H1 (cell line): Measurements from ENCODE around the gene RFPL1. TPM values are rescaled to one million over a fixed set of nuclear protein-coding genes. Genes with fewer than 3 reads are reported as not detected.
A peak's percentile ranks its signal among the peaks of the same experiment; 100 is the strongest.
"Not testable (repeated sequence)": the region's sequence is repeated elsewhere in the genome, so short reads cannot be mapped to it uniquely, and the experiment has no call there.

Experiments used
- CTCF ChIA-PET: fragments of 300-600 bp; sonication (Branson Sonifier 250); formaldehyde crosslinking; loops from one replicate; lab custom pipeline; 2021; ENCODE audit not compliant: partially characterized antibody; lab: Charles Lee
- POLR2A ChIA-PET: fragments of 300-600 bp; sonication (Branson Sonifier 250); formaldehyde crosslinking; loops from one replicate; lab custom pipeline; 2021; ENCODE audit warnings: inconsistent platforms; ENCODE audit not compliant: partially characterized antibody; lab: Charles Lee
- DNase-seq, 2 experiments: peaks; one replicate each; pipeline versions ENCODE4 v3.0.0 to v3.0.0-alpha.2; 2010 to 2022; ENCODE audit warnings: low spot score in 2 of 2, low read depth in 1 of 2, mixed read lengths in 1 of 2
- FAIRE-seq: peaks from 2 replicates; lab custom pipeline; 2011; peaks lifted over from hg19 to GRCh38; lab: Jason Lieb, UNC
- H2AFZ ChIP-seq: 2 replicates; pipeline ENCODE4 v1.8.1; 2012; ENCODE audit warnings: low read length, inconsistent platforms
- H2AK5ac ChIP-seq: 2 replicates; pipeline ENCODE4 v1.6.1; 2013; ENCODE audit warnings: low read depth, low read length
- H2BK120ac ChIP-seq: replicated peaks from 2 replicates; pipeline ENCODE3; 2013; ENCODE audit warnings: low read depth, low read length, inconsistent platforms
- H2BK12ac ChIP-seq: 2 replicates; pipeline ENCODE4 v1.6.1; 2013; ENCODE audit warnings: low read depth, low read length
- H2BK15ac ChIP-seq: 2 replicates; pipeline ENCODE4 v1.6.1; 2013; ENCODE audit warnings: low read length
- H2BK20ac ChIP-seq: 2 replicates; pipeline ENCODE4 v1.6.1; 2013; ENCODE audit warnings: low read length
- H2BK5ac ChIP-seq: 2 replicates; pipeline ENCODE4 v1.6.1; 2013; ENCODE audit warnings: low read depth, low read length
- H3K14ac ChIP-seq: 2 replicates; pipeline ENCODE4 v1.6.1; 2013; ENCODE audit warnings: inconsistent platforms; ENCODE audit not compliant: insufficient read length
- H3K18ac ChIP-seq: 2 replicates; pipeline ENCODE4 v1.6.1; 2013; ENCODE audit warnings: low read length; ENCODE audit errors: extremely low read depth
- H3K23ac ChIP-seq: 2 replicates; pipeline ENCODE4 v1.6.1; 2013; ENCODE audit warnings: inconsistent platforms; ENCODE audit not compliant: insufficient read length
- H3K23me2 ChIP-seq: 2 replicates; pipeline ENCODE4 v1.6.1; 2013; ENCODE audit warnings: low read depth, low read length
- H3K27ac ChIP-seq: 2 replicates; pipeline ENCODE4 v1.6.1; 2011; ENCODE audit warnings: low read depth, low read length, inconsistent platforms
- H3K27me3 ChIP-seq, 4 experiments: replicated peaks in 1 of 4; 1 replicate in 1 of 4; 2 replicates in 3 of 4; pipeline versions ENCODE4 v1.6.1 to v1.8.1; 2011 to 2013; ENCODE audit warnings: low read length in 3 of 4, mild to moderate bottlenecking in 3 of 4, inconsistent platforms in 2 of 4, mixed read lengths in 2 of 4, moderate library complexity in 1 of 4; ENCODE audit not compliant: control insufficient read depth in 3 of 4, insufficient read depth in 3 of 4; ENCODE audit errors: extremely low read depth in 1 of 4
- H3K36me3 ChIP-seq, 4 experiments: 2 replicates each; pipeline versions ENCODE4 v1.6.1 to v1.8.1; 2011 to 2013; ENCODE audit warnings: mild to moderate bottlenecking in 4 of 4, low read length in 3 of 4, moderate library complexity in 2 of 4, control low read depth in 1 of 4, inconsistent platforms in 1 of 4; ENCODE audit not compliant: insufficient read depth in 4 of 4, control insufficient read depth in 2 of 4
- H3K4ac ChIP-seq: replicated peaks from 2 replicates; pipeline ENCODE3; 2013; ENCODE audit warnings: low read length, low read depth, mixed read lengths, inconsistent platforms; ENCODE audit not compliant: insufficient read length
- H3K4me1 ChIP-seq, 4 experiments: replicated peaks in 1 of 4; 1 replicate in 1 of 4; 2 replicates in 3 of 4; pipeline versions ENCODE4 v1.6.1 to v1.8.1; 2011 to 2013; ENCODE audit warnings: low read length in 3 of 4, inconsistent platforms in 2 of 4, mixed read lengths in 1 of 4; ENCODE audit not compliant: insufficient read depth in 4 of 4, control insufficient read depth in 3 of 4
- H3K4me2 ChIP-seq, 2 experiments: 2 replicates each; pipeline versions ENCODE4 v1.6.1 to v1.8.1; 2011 to 2013; ENCODE audit warnings: low read depth in 2 of 2, low read length in 2 of 2, control low read depth in 1 of 2, inconsistent platforms in 1 of 2, mild to moderate bottlenecking in 1 of 2; ENCODE audit not compliant: insufficient read depth in 1 of 2
- H3K4me3 ChIP-seq, 4 experiments: fragments of 200-600, 300-600 bp in 1 of 4; sonication (generic), shearing (Covaris generic), sonication (Bioruptor Twin) in 1 of 4; 2 replicates each; pipeline versions ENCODE4 v1.5.1 to v1.8.1; 2011 to 2016; ENCODE audit warnings: low read length in 4 of 4, low read depth in 3 of 4, control low read depth in 2 of 4, inconsistent platforms in 2 of 4, mild to moderate bottlenecking in 2 of 4, mixed read lengths in 1 of 4, moderate library complexity in 1 of 4; ENCODE audit not compliant: insufficient read depth in 2 of 4; ENCODE audit errors: extremely low read depth in 1 of 4
- H3K56ac ChIP-seq: replicated peaks from 2 replicates; pipeline ENCODE3; 2013; ENCODE audit warnings: low read depth, mild to moderate bottlenecking, mixed read lengths, low read length, inconsistent platforms; ENCODE audit not compliant: insufficient read length
- H3K79me1 ChIP-seq: 2 replicates; pipeline ENCODE4 v1.6.1; 2013; ENCODE audit warnings: low read depth, low read length, control low read depth
- H3K79me2 ChIP-seq, 2 experiments: 2 replicates each; pipeline versions ENCODE4 v1.6.1 to v1.8.1; 2012 to 2013; ENCODE audit warnings: low read length in 2 of 2, mild to moderate bottlenecking in 2 of 2, inconsistent platforms in 1 of 2; ENCODE audit not compliant: insufficient read depth in 2 of 2, control insufficient read depth in 1 of 2
- H3K9ac ChIP-seq, 4 experiments: replicated peaks in 1 of 4; 1 replicate in 1 of 4; 2 replicates in 3 of 4; pipeline versions ENCODE4 v1.6.1 to v1.8.1; 2011 to 2013; ENCODE audit warnings: low read depth in 3 of 4, low read length in 3 of 4, control low read depth in 2 of 4, mild to moderate bottlenecking in 2 of 4, moderate library complexity in 2 of 4, inconsistent platforms in 1 of 4; ENCODE audit errors: extremely low read depth in 1 of 4
- H3K9me3 ChIP-seq, 2 experiments: 2 replicates each; pipeline versions ENCODE4 v1.6.1 to v1.8.1; 2012 to 2013; ENCODE audit warnings: mild to moderate bottlenecking in 2 of 2, moderate library complexity in 2 of 2, control low read depth in 1 of 2, inconsistent platforms in 1 of 2, low read depth in 1 of 2, low read length in 1 of 2, mixed read lengths in 1 of 2; ENCODE audit not compliant: insufficient read depth in 2 of 2
- H4K20me1 ChIP-seq, 2 experiments: replicated peaks in 1 of 2; 2 replicates each; pipeline versions ENCODE3 to v1.8.1; 2011 to 2013; ENCODE audit warnings: inconsistent platforms in 2 of 2, low read length in 2 of 2, mild to moderate bottlenecking in 1 of 2; ENCODE audit not compliant: insufficient read depth in 2 of 2, control insufficient read depth in 1 of 2
- H4K5ac ChIP-seq: 2 replicates; pipeline ENCODE4 v1.6.1; 2013; ENCODE audit warnings: low read length, low read depth, mixed read lengths, inconsistent platforms; ENCODE audit not compliant: insufficient read length
- H4K8ac ChIP-seq: 2 replicates; pipeline ENCODE4 v1.8.0; 2013; ENCODE audit warnings: mild to moderate bottlenecking, moderate library complexity, low read length, inconsistent platforms; ENCODE audit not compliant: insufficient read depth; ENCODE audit errors: extremely low read depth
- H4K91ac ChIP-seq: replicated peaks from 2 replicates; pipeline ENCODE3; 2013; ENCODE audit warnings: low read length, mixed read lengths, inconsistent platforms; ENCODE audit not compliant: insufficient read length
- WGBS, 2 experiments: shearing (Covaris generic) in 1 of 2; methylation state at CpG; one replicate each; pipeline versions ENCODE4 v1.1.6 to v1.1.7; 2013 to 2015; ENCODE audit warnings: low lambda C conversion rate in 2 of 2, mixed read lengths in 2 of 2, inconsistent platforms in 1 of 2, low coverage in 1 of 2, missing lambda C conversion rate in 1 of 2; ENCODE audit not compliant: insufficient replicate concordance in 2 of 2, insufficient coverage in 1 of 2, insufficient read length in 1 of 2; ENCODE audit errors: extremely low coverage in 1 of 2, missing lambda C conversion rate in 1 of 2; 5-methylcytosine and 5-hydroxymethylcytosine counted together
- polyA plus RNA-seq, 7 experiments: library from polyadenylated mRNA; depleted of rRNA in 3 of 7; stranded (reverse) in 5 of 7; unstranded in 2 of 7; fragments of >200 nt in 5 of 7; fragments of 200-250 nt in 2 of 7; gene quantifications; 1 replicate in 5 of 7; 2 replicates in 1 of 7; 4 replicates in 1 of 7; pipeline versions ENCODE4 v1.2.1 to v1.2.3, GENCODE V29; 2011 to 2013; ENCODE audit warnings: missing spikeins in 2 of 7, mixed read lengths in 2 of 7
- total RNA-seq: library from RNA; stranded (reverse); fragmentation: NEBNext Ultra II Directional; extraction: Animal tissue kit (Norgen Biotek cat#: 25700); gene quantifications from 2 replicates; pipeline ENCODE4 v1.2.1, GENCODE V29; 2021

The RFPL1 gene
- total and polyA plus RNA-seq, 2 of the 8 experiments (the other 6 are each of a cell fraction or from before 2014, with no cell fraction given) = not detected

DNA sequence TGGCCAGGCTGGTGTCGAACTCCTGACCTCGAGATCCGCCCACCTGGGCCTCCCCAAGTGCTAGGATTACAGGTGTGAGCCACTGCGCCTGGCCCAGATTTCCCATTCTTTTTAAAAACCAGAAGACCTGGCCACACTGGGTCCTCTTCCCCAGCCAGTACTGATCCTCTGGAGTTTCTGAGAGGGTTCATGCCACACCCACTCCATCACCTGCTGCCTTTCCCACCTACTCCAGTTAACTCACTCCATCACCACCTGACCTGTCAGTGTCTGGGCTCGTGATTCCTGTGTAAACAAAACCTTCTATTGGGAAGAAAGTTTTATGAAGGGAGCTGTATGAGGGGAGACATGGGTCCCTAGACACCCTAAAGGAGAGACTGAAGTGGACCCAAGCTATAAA lies 19.7 kb upstream of the RFPL1 start:
- H3K27me3 ChIP-seq, H2BK15ac ChIP-seq, H4K8ac ChIP-seq, H3K23ac ChIP-seq, H2BK20ac ChIP-seq, H2BK120ac ChIP-seq, H3K79me2 ChIP-seq, CTCF ChIA-PET, H3K14ac ChIP-seq, H4K5ac ChIP-seq, H3K4me2 ChIP-seq, H2AK5ac ChIP-seq, H2BK5ac ChIP-seq, H3K4ac ChIP-seq, H3K9ac ChIP-seq, H3K9me3 ChIP-seq, H2AFZ ChIP-seq, H4K20me1 ChIP-seq, H3K18ac ChIP-seq, H3K23me2 ChIP-seq, H3K56ac ChIP-seq, H3K4me3 ChIP-seq, H3K4me1 ChIP-seq, H3K36me3 ChIP-seq, H3K79me1 ChIP-seq, FAIRE-seq, H2BK12ac ChIP-seq, H4K91ac ChIP-seq, H3K27ac ChIP-seq: not testable (repeated sequence)
- DNase-seq = peak in 1 of 2 experiments; percentile 23
- POLR2A ChIA-PET = interaction anchor here (0.6 kb wide), 1 partner anchor 773 kb away, joined by 3 read pairs; no protein-coding TSS in a partner anchor
- WGBS, 2 experiments = 72% methylated on average over 5 of the region's 5 CpGs; no CpG with 5 or more reads in 1 of the 2 experiments
